ENCODE results near the gene POTEG. TPM values are rescaled to one million over a fixed set of nuclear protein-coding genes. Genes with fewer than 3 reads are reported as not detected.
"Not testable (repeated sequence)": the region's sequence is repeated elsewhere in the genome, so short reads cannot be mapped to it uniquely, and the experiment has no call there.

The POTEG gene
- total RNA-seq, 4 donors from 2014 or later: not detected

DNA sequence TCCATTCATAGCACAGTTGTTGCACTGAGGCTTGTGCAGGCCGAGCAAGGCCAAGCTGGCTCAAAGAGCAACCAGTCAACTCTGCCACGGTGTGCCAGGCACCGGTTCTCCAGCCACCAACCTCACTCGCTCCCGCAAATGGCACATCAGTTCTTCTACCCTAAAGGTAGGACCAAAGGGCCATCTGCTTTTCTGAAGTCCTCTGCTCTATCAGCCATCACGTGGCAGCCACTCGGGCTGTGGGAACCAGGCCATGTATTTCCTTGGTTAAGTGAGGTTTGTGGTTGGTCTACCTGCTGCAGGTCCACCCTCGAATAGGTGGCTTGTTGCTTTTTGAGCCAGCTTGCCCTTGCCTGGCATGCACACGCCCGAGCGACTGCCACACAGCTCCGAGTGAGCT, 39.4 kb downstream of the POTEG start:
- intact Hi-C loops (cut with DNase I; ENCODE audit: low total_unique reads); H3K27me3 ChIP-seq; H3K36me3 ChIP-seq; H3K4me1 ChIP-seq; H3K9me3 ChIP-seq; H3K27ac ChIP-seq; DNase-seq; H3K4me3 ChIP-seq: not testable (repeated sequence)

DNA sequence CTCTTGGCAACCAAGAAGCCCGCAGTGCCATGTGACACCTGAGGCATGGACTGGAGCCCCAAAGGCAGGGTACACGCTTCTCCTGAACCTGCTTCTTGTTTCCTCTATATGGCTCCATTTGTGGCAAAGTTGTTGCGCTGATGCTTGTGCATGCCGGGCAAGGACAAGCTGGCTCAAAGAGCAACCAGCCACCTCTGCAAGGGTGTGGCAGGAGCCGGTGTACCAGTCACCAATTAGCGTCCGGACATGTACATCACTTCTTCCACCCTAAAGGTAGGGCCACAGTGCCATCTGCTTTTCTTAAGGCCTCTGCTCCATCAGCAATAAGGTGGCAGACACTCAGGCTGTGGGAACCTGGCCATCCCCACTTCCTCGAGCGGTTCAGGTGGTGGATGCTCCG, 43.9 kb downstream of the POTEG start:
- H3K4me1 ChIP-seq; H3K27me3 ChIP-seq; intact Hi-C loops (cut with DNase I; ENCODE audit: low total_unique reads); H3K9me3 ChIP-seq; H3K36me3 ChIP-seq; H3K27ac ChIP-seq; DNase-seq; H3K4me3 ChIP-seq: not testable (repeated sequence)

DNA sequence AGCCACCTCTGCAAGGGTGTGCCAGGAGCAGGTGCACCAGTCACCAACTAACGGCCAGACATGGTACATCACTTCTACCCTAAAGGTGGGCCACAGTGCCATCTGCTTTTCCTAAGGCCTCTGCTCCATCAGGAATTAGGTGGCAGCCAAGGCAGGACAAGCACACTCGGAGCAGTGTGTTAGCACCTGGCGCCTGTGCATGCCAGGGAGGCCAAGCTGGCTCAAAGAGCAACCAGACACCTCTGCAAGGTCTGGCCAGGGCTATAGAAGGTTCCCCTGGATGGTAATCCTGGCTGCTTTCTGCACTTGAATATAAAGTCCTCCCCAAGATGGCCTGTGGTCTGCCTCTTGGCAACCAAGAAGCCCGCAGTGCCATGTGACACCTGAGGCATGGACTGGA, 45.4 kb downstream of the POTEG start:
- H3K4me3 ChIP-seq; H3K4me1 ChIP-seq; H3K27ac ChIP-seq; intact Hi-C loops (cut with DNase I; ENCODE audit: low total_unique reads); DNase-seq; H3K27me3 ChIP-seq; H3K36me3 ChIP-seq; H3K9me3 ChIP-seq: not testable (repeated sequence)

DNA sequence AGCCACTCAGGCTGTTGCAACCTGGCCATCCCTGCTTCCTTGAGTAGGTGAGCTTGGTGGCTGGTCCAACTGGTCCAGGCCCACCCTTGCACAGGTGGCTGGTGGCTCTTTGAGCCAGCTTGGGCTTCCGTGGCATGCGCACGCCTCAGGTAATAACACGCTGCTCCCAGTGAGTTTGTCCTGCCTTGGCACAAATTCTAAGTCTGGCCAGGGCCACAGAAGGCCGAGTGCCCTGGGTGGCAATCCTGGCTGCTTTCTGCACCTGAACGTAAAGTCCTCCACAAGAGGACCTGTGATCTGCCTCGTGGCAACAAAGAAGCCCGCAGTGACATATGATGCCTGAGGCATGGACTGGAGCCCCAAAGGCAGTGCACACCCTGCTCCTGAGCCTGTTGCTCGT, 47.1 kb downstream of the POTEG start:
- H3K36me3 ChIP-seq; intact Hi-C loops (cut with DNase I; ENCODE audit: low total_unique reads); H3K9me3 ChIP-seq; H3K4me1 ChIP-seq; DNase-seq; H3K27ac ChIP-seq; H3K27me3 ChIP-seq; H3K4me3 ChIP-seq: not testable (repeated sequence)

DNA sequence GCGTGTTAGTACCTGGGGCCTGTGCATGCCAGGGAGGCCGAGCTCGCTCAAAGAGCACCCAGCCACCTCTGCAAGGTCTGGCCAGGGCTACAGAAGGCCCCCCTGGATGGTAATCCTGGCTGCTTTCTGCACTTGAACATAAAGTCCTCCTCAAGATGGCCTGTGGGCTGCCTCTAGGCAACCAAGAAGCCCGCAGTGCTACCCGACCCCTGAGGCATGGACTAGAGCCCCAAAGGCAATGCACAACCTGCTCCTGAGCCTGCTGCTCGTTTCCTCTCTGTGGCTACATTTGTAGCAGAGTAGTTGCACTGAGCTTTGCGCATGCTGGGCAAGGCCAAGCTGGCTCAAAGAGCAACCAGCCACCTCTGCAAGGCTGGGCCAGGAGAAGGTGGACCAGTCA, 47.8 kb downstream of the POTEG start:
- H3K4me1 ChIP-seq; H3K36me3 ChIP-seq; intact Hi-C loops (cut with DNase I; ENCODE audit: low total_unique reads); H3K27me3 ChIP-seq; DNase-seq; H3K4me3 ChIP-seq; H3K27ac ChIP-seq; H3K9me3 ChIP-seq: not testable (repeated sequence)

DNA sequence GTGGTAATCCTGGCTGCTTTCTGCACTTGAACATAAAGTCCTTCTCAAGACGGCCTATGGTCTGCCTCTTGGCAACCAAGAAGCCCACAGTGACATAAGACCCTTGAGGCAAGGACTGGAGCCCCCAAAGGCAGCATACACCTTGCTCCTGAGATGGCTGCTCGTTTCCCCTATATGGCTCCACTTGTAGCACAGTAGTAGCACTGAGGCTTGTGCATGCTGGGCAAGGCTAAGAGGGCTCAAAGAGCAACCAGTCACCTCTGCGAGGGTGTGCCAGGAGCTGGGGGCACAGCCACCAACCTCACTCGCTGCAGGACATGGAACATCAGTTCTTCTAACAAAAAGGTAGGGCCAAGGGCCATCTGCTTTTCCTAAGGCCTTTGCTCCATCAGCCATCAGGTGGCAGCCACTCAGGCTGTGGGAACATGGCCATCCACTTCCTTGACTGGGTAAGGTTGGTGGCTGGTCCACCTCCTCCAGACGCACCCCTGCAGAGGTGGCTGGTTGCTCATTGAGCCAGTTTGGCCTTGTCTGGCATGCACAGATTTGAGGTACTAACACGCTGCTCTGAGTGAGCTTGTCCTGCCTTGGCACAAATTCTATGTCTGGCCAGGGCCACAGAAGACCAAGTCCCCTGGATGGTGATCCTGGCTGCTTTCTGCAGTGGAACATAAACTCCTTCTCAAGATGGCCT, 49.9 kb downstream of the POTEG start:
- intact Hi-C loops (cut with DNase I; ENCODE audit: low total_unique reads); H3K36me3 ChIP-seq; H3K4me3 ChIP-seq; DNase-seq; H3K27me3 ChIP-seq; H3K9me3 ChIP-seq; H3K27ac ChIP-seq; H3K4me1 ChIP-seq: not testable (repeated sequence)

DNA sequence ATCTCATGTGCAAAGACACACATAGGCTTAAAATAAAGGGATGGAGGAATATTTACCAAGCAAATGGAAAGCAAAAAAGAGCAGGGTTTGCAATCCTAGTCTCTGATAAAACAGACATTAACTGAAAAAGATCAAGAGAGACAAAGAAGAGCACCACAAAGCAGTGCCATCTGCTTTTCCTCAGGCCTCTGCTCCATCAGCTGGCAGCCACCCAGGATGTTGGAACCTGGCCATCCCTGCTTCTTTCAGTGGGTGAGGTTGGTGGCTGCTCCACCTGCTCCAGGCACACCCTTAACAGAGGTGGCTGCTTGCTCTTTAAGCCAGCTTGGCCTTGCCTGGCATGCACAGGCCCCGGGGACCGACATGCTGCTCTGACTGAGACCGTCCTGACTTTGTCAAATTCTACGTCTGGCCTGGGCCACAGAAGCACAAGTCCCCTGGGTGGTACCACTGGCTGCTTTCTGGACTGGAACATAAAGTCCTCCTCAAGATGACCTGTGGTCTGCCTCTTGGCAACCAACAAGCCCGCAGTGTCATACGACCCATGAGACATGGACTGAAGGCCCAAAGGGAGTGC, 51.0 kb downstream of the POTEG start:
- intact Hi-C loops (cut with DNase I; ENCODE audit: low total_unique reads); H3K4me1 ChIP-seq; H3K4me3 ChIP-seq; H3K36me3 ChIP-seq; H3K9me3 ChIP-seq; H3K27me3 ChIP-seq; H3K27ac ChIP-seq; DNase-seq: not testable (repeated sequence)

DNA sequence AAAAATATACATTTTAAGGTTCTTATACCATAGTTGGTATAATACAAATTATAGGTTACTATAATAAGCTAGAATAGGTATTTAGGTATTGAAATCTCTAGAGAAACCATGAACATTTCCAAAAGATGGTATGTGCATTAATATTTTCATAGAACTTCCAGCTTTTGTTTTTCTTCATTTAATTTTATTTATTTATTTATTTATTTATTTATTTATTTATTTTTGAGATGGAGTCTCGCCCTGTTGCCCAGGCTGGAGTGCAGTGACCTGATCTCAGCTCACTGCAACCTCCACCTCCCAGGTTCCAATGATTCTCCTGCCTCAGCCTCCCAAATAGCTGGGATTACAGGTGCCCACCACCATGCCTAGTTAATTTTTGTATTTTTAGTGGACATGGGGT, 54.0 kb downstream of the POTEG start:
- H3K36me3 ChIP-seq; DNase-seq; H3K4me1 ChIP-seq; H3K27me3 ChIP-seq; H3K9me3 ChIP-seq; intact Hi-C loops (cut with DNase I; ENCODE audit: low total_unique reads); H3K27ac ChIP-seq; H3K4me3 ChIP-seq: not testable (repeated sequence)

DNA sequence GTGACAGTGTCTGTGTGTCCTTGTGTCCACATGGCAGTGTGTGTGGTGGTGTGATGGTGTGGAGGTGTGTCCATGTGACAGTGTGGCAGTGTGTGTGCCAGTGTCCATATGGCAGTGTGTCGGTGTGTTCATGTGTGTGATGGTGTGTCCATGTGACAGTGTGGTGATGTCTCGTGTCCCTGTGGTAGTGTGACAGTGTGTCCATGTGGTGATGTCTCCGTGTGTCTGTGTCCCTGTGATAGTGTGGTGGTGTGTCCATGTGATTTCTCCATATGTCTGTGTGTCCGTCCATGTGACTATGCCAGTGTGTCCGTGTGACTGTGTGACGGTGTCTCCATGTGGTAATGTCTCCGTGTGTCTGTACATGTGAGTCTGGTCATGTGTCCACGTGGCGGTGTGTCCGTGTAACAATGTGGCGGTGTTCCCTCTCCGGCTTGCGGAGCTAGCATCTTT, 59.7 kb downstream of the POTEG start:
- H3K4me3 ChIP-seq; DNase-seq; H3K27ac ChIP-seq; intact Hi-C loops (cut with DNase I; ENCODE audit: low total_unique reads); H3K27me3 ChIP-seq; H3K36me3 ChIP-seq; H3K4me1 ChIP-seq; H3K9me3 ChIP-seq: not testable (repeated sequence)

DNA sequence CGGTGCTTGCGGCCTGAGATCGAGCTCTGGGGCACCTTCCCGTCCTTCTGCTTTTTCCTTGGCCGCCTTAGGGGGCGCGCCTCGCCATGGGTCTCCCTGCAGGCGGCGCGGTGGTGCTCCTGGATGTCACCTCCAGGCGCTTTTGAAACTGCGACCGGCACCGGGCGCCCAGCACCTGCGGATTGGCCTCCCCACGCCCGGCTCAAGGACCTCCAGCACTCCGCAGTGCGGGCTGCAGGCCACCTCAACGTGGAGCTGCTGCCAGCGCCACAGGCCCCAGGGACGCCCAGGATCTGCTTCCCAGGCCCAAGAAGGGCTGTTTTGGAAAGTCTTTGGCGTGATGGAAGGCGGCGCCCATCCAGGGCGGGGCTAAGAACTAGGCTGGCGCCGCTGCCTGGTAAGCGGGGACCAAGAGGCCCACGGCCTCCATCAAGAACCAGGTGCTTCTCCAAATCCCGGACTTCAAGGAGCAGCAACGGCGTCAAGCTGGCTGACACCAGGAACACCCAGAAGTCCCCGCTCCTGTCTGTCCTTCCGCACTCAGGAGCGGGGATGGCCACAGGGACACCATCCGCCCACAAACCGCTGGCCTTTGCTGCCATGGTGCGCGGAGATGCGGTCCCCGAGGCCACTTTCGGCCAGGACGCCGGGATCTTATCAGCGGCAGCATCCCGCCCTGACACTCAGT, 61.2 kb downstream of the POTEG start:
- H3K36me3 ChIP-seq; H3K4me1 ChIP-seq; H3K9me3 ChIP-seq; H3K4me3 ChIP-seq; H3K27ac ChIP-seq; DNase-seq; intact Hi-C loops (cut with DNase I; ENCODE audit: low total_unique reads); H3K27me3 ChIP-seq: not testable (repeated sequence)

DNA sequence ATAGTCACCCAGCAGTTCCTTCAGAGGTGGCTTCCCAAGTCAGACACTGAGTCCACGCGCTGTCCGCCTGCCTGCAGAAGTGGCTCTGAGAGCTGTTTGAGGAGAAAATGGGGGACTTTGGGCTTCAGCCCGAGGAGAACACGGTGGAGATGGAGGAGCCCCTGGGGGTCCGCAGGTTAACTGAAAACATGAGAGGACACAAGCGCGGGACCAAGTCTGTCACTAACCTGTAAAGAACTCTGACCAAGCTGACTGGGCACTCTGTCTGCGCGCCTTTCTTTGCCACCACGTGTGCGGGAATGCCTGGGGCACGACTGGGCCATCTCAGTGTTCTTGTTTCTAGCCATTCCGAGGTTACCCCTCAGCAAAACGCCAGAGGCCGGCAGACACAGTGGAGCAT, 62.4 kb downstream of the POTEG start:
- H3K27me3 ChIP-seq; H3K9me3 ChIP-seq; H3K4me1 ChIP-seq; H3K4me3 ChIP-seq; DNase-seq; intact Hi-C loops (cut with DNase I; ENCODE audit: low total_unique reads); H3K36me3 ChIP-seq; H3K27ac ChIP-seq: not testable (repeated sequence)

DNA sequence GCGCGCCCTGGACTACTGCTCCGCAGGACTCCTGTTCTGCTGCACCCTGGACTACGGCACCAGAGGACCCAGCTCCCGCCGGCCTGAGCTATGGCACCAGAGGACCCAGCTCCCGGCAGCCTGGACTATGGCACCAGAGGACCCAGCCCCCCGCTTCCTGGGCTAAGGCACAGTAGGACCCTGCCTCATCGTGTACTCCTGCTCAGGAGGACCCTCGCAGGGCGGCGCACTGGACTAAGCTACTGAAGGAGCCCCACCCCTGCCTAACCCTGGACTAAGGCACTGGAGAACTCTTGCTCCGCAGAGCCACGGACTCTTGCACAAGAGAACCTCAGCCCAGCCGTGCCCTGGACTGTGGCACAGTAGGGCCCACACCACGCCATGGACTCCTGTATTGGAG, 71.3 kb downstream of the POTEG start:
- intact Hi-C loops (cut with DNase I; ENCODE audit: low total_unique reads); H3K27ac ChIP-seq; H3K4me3 ChIP-seq; DNase-seq; H3K9me3 ChIP-seq; H3K27me3 ChIP-seq; H3K36me3 ChIP-seq; H3K4me1 ChIP-seq: not testable (repeated sequence)

DNA sequence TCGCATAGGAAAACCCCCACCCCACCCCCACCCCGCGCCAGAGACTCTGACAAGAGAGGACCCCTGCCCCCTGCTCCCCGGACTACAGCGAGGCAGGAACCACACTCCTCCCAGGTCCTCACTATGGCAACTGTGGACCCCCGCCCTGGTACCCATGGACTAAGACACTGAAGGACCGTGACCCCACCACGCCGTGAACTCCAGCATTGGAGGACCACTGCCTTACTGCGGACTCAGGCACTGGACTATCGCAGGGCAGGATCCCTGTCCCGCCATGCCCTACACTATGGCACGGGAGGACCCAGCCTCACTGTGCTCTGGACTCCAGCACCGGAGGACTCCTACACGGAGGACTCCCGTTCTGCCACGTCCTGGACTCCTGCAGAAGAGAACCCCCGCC, 71.8 kb downstream of the POTEG start:
- H3K36me3 ChIP-seq; H3K4me3 ChIP-seq; H3K4me1 ChIP-seq; intact Hi-C loops (cut with DNase I; ENCODE audit: low total_unique reads); H3K27me3 ChIP-seq; H3K27ac ChIP-seq; DNase-seq; H3K9me3 ChIP-seq: not testable (repeated sequence)

Data from uterus (tissue), 4 donors.